NCI-H345 (cell line): Measurements from ENCODE around the gene PAX6.

Experiments
- DNase-seq: peaks from one replicate; lab custom pipeline; 2025; lab: John Stamatoyannopoulos, UW

The PAX6 gene

GRCh38 chr11:31810779-31811647 lies at the start of gene PAX6:
Gene PAX6, minus strand, starts transcription at chr11:31811322. Its CDS starts 4,911 bp downstream, at chr11:31806411.
- DNase-seq = peak; percentile 49

- no peak for DNase-seq
These were observed 49.3 kb upstream of the PAX6 start for GRCh38 chr11:31860391-31860790.

- DNase-seq = no peak
These were observed 45.1 kb upstream of the PAX6 start for GRCh38 chr11:31856248-31856647.

- no peak for DNase-seq
These were observed 44.3 kb upstream of the PAX6 start for GRCh38 chr11:31855466-31855865.

GRCh38 chr11:31850365-31850764 lies 39.2 kb upstream of the PAX6 start:
- DNase-seq = no peak

- DNase-seq = no peak
These were observed 36.6 kb upstream of the PAX6 start for GRCh38 chr11:31847761-31848160.

- DNase-seq = no peak
These were observed 34.2 kb upstream of the PAX6 start for GRCh38 chr11:31845331-31845730.

- DNase-seq = no peak
These were observed 33.2 kb upstream of the PAX6 start for GRCh38 chr11:31844351-31844750.

- no peak for DNase-seq
These were observed 30.3 kb upstream of the PAX6 start for GRCh38 chr11:31841435-31841834.

GRCh38 chr11:31834237-31834636 lies 23.1 kb upstream of the PAX6 start:
- DNase-seq = no peak

GRCh38 chr11:31830406-31830805 lies 19.3 kb upstream of the PAX6 start:
- no peak for DNase-seq

GRCh38 chr11:31828217-31828616 lies 17.1 kb upstream of the PAX6 start:
- no peak for DNase-seq

- no peak for DNase-seq
These were observed 16.5 kb upstream of the PAX6 start for GRCh38 chr11:31827455-31828206.

- DNase-seq = no peak
These were observed 15.7 kb upstream of the PAX6 start for GRCh38 chr11:31826536-31827438.

- DNase-seq = no peak
These were observed 14.8 kb upstream of the PAX6 start for GRCh38 chr11:31825838-31826484.

GRCh38 chr11:31824879-31825837 lies 14.0 kb upstream of the PAX6 start:
- DNase-seq = no peak

GRCh38 chr11:31824332-31824878 lies 13.3 kb upstream of the PAX6 start:
- DNase-seq = no peak

- no peak for DNase-seq
These were observed 12.7 kb upstream of the PAX6 start for GRCh38 chr11:31823644-31824331.

- no peak for DNase-seq
These were observed 12.0 kb upstream of the PAX6 start for GRCh38 chr11:31822927-31823643.
